GM19324 (cell line): ENCODE measurements around the gene NHLRC4.

Source experiments
- ATAC-seq: cut with Tn5 transposase; IDR thresholded peaks from one replicate; pipeline ENCODE4 v1.9.1; 2021; ENCODE audit warnings: mild to moderate bottlenecking, moderate library complexity; ENCODE audit not compliant: unreplicated experiment, low FRiP score

Gene NHLRC4, protein sequence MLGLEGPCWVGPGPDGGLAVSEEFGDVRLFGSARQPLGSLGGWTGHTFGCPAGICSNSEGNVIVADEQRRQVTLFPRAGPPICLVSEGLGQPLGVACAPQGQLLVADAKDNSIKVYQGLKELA

DNA sequence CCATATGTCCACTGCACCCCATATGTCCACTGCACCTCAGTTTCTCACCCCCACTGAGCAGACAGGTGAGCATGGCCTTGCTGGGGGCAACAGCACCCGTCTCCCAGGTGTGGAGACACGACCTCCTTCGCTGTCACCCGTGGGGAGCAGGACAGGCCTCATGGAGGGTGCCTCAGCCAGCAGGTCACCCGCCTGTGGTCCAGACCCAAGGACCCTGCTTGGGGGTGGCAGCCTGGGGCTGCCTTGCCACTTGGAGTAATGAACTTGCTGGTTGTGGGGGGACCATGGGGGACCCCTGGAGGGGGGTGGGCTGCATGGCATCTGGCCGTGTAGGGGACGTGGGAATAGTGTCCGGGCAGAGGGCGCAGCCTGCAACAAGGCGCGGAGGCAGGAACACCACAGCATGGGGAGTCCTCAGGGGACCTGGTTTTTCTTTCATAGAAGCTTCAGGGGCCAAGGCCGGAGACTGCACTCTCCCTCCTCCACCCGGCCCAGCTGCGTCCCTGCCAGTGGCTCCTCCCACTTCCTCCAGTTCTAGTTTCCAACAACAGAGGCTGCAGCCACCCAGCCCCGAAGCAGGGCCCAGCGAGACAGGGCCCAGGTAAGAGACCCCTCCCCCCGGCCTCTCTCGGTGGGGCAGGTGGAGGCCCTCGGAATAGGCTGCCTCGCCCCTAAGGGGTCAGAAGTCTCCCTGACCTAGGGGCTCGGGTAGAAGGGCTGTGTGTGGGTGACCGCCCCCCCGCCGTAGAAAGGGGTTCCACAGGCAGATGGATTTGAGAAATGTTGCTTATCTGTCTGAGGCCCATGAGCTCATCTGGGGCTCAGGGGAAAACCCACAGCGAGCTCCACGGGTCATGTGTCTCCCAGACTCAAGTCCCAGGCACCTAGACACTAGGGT lies at the start of gene NHLRC4:
Gene NHLRC4 (plus strand): TSS at position 531 of the 898 bp plus-strand sequence. CDS start 1,043 bp downstream, outside the sequence.
- ATAC-seq = no peak

DNA sequence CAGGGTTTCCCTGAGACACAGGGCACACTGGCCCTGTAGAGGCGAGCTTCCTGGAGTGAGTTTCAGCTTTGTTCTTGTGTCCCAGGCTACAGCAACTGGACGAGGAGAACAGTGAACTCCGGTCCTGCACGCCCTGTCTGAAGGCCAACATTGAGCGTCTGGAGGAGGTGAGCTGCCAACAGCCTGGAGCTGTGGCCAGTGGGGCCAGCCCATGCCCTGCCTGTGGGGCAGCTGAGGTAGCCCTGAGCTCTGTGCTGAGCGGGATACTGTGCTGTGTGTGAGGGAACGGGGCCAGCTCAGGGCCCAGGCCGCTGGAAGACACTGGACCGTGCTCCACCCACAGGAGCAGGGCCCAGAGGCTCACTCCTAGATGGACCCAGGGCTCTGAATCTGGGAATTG lies 47.9 kb upstream of the NHLRC4 start:
- ATAC-seq = no peak

DNA sequence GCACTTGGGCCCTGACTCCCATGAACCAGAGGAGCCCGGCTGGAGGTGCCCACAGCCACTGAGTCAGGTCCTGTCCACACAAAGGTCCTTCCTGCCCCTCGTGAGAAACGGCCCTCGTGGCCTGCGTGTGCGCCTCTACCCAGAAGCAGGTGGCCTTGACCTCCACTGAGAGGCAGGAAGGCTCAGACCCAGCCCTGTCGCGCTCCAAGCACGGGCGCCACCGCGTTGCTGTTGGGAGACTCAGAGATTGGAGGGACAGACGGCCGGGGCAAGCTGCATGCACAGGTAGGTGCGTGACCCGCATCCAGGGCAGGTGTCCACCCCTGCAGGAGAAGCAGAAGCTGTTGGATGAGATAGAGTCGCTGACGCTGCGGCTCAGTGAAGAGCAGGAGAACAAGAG lies 47.4 kb upstream of the NHLRC4 start:
- ATAC-seq = no peak

DNA sequence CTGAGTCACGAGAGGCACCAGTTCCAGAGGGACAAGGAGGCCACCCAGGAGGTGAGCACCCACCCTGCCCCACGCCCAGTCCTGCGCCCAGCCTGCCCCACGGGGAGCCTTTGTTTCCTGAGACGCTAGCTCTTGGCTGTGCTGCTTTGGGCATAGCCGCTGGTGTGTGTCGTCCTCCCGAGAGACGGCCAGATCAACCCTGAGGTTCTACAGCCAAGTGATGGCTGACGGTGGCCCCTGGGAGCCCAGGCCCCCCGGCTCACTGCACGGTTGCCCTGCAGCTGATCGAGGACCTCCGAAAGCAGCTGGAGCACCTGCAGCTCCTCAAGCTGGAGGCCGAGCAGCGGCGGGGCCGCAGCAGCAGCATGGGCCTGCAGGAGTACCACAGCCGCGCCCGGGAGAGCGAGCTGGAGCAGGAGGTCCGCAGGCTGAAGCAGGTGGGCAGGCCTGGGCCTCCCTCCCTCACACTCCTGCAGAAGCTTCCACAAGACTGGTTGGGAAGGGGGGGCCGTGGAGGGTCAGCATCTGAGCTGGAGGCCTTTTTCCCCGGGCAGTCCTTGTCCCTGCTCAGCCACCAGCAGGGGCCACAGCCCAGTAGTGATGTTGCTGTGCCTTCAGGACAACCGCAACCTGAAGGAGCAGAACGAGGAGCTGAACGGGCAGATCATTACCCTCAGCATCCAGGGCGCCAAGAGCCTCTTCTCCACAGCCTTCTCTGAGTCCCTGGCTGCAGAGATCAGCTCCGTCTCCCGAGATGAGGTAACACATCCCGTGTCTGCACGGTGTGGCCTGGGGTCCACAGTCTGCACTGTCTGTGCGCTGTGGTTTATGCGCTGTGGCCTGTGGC lies 46.7 kb upstream of the NHLRC4 start:
- no peak for ATAC-seq

DNA sequence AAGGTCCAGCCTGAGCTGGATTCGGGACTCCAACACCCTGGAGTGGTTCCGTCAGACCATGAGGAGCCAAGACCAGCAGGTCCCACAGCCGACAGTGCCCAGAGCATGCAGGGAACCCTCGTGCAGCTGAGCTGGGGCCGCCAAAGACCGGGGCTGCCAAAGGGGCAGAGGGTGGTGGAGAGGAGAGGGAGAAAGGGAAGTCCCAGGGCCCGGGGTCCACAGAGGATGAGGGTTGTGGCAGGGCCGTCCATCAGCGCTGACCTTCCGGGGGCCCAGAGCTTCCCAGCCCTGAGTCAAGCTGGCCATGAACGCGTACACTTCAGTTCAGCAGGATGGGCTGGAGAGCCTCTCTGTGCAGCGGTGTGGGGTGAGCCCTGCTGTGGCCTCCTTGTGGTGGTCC lies 46.0 kb upstream of the NHLRC4 start:
- no peak for ATAC-seq

DNA sequence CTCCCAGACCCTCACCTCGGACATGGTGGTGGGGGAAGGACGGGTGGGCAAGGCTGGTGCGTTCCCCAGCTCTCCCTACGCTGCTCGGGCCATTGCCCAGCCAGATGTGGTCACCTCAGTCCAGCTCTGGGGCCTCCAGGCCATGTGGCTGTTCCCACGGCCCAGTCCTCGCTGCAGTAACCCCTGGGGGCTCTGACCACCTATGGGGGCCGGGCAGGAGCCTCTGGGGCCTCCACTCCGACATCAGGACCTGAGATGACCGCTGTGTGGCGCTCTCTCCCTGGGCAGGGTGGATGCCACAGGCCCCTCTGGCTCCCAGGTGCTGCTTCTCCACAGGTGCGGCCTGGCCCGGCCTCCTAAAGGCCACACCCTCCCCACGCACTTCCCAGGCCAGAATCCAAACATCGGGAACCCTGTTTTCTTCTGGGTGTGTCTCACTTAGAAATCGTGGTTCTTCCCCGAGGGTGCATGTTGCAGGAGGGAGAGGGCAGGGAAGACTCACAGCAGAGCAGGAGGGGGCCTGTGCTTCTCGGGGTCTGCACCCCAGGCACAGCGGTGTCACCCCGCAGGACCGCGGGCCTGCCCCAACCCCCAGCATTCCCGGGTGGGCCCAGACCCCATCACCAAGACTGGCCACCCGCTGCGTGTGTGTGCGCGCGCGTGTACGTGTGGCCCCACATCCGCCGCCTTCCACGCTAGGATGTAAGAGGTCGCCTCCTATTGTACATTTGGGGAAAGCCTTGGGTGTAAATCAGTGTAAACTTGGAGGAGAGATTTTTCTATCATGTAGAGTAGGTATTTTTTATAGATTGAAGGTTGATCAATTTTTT lies 45.2 kb upstream of the NHLRC4 start:
- no peak for ATAC-seq

DNA sequence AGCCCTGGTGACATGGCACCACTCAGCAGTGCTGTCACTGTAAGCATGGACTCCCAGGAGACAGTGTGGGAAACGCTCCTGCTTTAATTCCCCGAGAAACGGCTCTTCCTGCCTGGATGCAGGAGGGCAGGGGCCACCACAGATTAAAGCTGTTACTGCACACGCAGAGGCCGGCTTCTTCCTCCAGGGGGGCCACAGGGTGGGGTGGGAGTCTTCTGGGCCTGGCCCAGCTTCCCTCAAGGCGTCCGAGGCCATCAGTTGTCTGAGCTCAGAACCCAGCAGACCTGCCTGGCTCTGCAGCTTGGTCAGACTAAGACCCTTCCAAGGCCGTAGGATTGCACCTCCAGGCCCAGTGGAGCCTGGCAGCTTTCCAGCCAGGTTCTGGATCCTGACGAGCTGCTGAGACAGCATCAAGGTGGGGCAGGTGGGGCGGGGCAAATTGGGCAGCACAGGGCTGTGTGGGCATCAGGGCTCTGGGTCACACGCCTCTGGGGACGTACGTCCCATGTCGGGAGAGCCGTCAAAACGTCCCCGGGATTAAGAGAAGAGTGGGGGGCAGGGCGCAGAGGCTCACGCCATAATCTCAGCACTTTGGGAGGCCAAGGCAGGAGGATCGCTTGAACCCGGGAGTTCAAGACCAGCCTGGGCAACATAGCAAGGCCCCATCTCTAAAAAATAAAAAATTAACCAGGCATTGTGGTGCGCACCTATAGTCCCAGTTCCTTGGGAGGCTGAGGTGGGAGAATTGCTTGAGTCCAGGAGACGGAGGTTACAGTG lies 44.3 kb upstream of the NHLRC4 start:
- no peak for ATAC-seq

DNA sequence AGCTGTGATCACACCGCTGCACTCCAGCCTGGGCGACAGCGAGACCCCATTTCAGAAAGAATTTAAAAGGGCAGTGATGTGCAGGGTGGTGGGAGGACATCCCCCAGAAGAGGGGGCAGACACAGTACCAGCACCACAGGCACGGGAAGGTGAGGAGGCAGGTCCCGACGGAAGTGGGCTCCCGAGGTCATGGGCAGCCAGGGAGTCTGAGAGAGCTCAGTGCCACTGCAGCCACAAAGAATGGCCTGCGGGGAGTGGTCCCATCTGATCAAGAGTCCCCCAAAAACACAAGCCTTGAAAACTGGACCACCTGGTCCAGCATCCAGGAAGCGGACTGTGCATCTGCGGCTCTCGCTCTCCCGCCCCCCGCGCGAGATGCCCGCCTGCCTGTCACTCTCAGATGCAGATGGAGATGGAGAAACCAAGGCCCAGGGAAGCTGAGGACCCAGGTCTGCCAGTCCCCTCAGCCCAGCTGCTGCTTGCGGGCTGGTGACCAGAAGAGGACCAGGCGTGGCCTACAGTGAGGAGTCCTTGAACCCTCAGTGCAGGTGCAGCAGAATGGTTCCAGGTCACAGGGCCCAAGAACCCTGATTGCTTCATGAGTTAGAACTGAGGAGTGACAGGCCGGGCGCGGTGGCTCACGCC lies 43.6 kb upstream of the NHLRC4 start:
- ATAC-seq = no peak

DNA sequence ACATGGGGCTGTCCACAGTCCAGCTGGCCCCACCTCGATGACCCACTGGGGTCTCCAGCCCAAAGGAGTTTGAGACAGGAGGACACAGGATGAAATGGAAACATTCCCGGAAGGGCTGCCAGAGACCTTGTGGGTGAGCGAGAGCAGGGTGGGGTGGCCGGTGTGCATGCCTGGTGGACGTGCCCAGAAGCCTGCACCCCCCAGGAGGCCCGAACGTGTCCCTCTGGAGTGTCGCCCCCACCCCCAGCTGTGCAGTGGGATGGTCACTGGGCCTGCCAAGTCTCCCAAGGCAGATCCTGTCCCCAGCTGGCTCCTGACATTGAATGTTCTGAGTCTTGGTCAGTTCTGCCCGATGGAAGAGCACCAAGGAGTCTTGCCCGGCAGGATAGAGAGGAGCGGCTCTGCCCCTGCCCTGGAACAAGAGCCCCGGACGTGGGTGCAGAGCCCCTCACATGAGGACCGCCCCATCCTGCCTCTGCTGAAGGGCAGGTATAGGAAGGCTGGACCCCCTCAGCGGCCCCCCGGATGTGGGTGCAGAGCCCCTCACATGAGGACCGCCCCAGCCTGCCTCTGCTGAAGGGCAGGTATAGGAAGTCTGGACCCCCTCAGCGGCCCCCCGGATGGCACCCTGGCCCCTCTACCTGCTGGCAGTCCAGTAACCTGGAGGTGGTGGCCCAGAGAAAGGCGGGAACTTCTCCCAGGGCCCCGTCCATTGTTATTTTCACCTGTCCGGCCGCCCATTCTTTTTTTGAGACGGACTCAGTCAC lies 42.3 kb upstream of the NHLRC4 start:
- no peak for ATAC-seq

DNA sequence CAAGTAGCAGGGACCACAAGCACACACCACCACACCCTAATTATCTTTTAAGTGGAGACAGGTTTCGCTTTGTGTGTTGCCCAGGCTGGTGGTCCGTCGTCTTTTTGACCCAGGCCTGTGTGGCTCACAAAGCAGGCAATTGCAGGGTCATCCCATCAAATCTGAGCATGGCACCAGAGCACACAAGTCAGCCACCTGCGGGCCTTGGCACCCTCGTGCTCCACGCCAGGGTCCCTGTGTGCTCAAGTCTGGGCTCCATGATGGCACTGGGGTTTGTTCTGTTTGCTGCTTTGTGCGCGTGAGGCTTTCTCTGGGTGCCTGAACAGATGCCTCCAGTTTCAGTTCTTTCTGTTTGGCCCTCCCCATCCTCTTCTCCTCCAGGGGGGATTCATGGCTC lies 41.7 kb upstream of the NHLRC4 start:
- ATAC-seq = no peak

DNA sequence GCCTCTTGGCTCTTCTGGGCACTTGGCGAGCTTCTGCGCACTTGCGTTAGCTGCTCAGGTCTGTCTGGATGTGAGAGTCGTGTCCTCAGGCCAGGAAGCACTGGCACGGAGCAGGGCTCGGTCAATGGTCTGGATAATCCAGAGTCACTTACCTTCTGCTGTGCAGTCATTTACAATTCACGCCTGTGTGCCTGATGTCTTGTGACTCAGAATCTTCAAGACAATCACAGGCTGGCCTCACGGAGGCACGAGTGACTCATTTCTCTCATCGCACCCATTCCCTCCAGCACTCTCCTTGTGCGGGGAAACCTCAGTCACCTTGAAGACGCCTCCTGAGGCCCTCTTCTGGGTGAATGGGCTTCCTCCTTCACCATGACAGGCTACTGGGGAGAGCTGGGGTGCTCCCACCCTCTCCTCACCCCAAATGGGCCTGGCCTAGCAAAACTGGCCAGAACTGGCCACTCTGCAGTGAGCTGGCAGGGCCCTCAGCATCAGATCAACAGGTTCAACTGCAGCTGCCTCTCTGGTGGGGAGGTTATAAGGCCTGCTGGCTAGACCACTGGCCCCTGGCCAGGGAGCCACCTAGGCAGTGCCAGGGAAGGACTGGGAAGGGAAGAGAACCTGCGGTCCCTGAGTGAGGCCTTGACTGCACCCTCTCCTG lies 41.2 kb upstream of the NHLRC4 start:
- ATAC-seq = no peak

DNA sequence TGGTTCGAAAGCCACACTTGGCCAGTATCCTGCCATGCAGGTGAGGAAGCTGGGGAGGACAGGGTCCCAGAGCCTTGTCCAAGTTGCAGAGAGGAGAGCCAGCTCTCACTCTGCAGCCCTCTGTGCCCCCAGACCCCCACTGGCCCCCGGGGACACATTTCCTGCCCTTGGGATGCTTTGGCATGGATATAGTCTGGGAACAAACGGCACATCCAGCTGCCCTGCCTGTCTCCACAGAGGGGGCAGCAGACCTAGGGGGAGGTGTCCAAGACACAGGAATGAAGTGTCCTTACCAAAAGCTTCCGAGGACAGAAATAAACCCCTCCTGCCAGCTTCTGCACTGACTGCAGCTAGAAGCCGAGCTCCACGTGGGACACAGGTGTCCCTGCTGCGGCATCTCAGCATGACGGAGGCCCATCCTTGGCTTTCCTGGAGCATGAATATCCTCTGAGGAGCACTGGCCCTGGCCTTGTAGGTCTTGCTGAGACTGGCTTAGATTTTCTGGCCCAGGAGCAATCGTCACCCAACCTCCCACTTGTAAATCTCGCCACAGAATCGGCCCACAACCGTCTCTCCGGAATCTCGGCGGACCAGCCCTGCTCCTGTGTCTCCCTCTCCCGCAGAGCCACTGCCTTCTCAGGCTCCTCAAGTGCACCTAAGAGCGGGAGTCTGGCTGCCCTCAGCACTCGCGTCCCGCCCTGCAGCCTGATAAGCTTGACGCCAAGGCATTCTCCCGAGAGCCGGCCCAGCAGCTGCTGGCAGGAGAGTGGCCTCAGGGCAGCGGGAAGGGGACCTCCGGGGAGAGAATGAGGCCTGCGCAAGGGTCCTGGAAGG lies 40.4 kb upstream of the NHLRC4 start:
- ATAC-seq = no peak

DNA sequence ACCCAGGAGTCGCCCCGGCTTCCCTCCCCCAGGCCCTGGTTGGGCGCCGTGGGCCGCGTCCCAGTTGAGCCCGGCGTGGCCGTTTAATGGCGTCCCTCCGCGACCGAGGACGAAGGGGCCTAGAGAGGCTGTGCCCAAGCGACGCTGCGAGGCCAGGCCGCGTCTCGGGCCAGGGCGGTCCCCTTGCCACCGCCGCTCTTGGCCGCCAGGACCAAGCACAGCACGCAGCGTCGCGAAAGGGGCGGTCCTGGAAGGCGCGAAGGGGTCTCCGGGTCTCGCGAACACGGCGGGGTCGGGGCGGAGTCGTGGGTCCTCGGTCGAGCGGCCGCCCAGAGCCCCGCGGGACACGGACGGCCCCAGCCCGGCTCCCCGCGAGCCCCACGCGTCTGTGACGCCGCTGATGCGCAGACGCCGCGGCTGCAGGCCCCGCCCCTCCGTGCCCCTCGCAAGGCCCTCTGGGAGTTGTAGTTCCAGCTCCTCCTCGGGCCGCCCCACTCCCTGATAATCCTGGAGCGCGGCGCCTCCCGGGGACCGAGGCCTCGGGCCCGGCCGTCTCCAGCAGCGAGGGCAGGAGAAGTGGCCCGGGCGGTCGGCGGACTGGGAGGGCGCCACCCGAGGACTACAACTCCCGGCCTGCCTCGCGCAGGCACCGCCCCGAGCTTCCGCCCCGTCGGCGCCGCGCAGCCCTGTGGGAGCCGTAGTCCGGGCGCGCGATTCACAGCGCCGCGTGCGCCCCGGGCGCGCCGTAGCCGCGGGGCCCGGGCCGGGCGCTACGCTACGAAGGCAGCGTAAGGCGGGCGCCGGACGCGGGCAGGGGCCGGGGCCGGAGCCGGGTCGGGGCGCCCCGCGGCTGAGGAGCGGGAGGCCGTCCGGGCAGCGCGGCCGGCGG lies 39.5 kb upstream of the NHLRC4 start, which contains the start of gene CAPN15:
Gene CAPN15 (plus strand): TSS at position 698 of the 889 bp plus-strand sequence. CDS start 19,127 bp downstream, outside the sequence.
- ATAC-seq = peak; percentile 73

DNA sequence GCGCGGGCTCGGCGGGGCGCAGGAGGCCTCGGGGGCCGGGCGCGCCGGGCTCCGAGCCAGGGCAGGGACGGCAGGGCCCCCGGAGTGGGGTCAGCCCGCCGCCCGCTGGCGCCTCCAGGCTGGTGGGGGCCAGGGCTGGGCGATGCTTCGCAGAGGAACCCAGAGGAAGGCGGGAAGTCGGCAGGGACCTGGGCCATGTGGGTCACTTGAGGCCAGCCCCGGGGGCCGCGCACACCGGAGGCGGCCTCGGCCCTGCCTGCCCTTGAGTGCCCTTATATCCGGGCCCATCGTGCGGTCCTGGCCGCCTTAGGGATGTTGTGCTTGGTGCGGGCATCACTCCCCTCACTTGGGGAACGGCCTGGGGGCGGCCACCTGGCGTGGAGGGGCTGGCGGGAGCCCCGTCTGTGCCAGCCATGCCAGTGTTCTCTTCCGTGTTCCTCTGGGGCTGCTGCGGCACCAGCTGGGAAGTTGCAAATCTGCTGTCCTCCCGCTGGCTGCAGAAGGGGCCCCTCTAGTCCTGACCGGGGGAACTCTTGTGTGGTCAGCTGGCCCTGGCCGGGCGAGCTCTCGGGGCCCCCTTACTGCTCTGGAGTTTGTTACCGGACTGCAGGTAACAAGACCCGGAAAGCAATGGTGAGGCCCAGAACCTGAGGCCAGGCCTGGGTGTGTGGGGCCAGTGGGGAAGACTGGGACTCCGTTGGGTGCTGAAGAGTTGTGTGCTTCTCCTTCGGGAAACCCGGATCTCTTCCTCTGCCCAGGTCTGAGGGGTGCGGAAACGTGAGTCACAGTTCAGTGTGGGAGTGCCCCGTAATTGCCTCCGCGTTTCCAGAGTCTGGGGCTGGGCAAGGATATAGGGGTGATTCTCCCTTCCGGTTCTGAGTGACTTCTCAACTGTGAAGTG lies 38.4 kb upstream of the NHLRC4 start:
- ATAC-seq = peak; percentile 8

DNA sequence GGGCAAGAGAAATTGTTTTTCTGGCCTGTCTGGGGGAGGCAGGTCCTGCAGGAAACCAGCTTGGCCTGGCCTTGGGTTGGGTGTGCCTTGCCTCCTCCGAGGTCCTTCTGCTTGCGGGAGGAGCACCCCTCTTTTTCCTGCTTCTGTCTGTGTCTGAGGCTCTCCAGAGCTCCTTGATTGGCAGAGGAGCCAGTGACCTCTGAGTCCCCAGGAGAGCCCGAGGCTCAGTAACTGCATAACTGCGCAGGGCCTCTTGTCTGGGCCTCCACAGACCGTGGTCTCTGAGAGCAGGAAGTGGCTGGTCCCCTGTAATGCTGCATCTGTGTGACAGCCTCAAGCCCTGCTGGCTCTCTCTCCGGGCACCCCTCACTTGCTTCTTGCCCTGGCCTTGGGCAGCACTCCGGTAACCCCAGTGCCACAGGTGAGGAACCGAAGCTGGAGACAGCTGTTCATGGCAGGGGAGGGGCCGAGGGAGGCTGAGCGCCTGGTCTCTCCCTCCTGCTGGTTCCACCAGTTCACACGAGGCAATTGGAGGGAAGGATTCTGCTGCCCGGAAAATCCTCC lies 37.7 kb upstream of the NHLRC4 start:
- no peak for ATAC-seq
